ENCODE results near the gene GOLIM4.

Gene GOLIM4

DNA sequence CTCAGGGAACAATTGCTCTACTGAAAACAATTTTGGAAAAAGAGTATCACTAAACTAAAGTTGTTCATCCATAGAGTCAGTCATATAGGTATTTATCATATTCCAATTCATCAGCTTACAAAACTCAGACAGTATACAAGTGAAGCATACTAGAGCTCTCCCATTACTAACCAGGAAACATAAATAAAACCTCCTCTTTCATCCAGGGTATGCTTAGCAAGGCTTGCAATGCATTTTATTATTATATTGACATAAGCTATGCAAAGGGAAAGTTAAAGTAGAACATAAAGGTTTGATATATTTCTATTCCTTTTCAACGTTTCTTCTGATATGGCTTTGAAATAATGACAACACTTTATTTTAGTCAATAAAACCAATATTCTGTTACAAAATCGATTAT is 106.7 kb downstream of the GOLIM4 start:
- no peak for DNase-seq

DNA sequence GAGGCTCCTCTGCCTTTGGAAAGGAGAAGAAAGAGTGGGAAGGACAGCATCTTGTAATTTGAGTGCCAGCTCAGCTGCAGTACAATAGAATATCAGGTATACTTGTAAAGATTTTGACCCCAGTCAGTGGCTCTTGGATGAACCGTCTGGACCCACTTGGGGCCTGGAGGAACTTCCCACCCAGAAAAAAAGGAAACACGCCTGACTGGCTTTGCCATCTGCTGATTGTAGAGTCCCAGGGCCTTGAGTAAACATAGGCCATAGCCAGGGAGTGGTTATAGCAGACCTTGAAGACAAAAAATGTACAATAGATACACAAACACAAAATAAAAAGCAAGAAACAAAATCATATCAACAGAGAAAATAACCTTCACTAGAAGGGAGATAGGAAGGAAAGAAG is 112.1 kb downstream of the GOLIM4 start:
- DNase-seq = no peak

DNA sequence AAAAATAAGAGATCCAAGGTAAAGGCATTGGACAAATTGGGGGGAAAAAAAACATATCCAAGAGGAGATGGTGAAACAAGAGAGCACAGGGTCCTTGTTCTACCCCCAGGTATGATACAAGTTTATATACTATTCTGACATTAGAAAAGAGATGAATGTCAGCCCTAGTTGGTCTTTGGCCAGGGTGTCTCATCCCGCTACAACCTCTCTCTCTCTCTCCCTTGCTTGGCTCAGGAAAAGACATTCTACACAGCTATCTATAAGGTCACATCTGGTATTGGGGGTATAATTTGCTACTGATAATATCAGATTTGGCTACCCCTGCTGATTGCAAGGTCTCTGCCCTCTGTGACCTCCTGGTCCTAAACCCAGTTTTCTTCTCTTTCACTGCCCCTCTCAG is 117.2 kb downstream of the GOLIM4 start:
- no peak for DNase-seq

DNA sequence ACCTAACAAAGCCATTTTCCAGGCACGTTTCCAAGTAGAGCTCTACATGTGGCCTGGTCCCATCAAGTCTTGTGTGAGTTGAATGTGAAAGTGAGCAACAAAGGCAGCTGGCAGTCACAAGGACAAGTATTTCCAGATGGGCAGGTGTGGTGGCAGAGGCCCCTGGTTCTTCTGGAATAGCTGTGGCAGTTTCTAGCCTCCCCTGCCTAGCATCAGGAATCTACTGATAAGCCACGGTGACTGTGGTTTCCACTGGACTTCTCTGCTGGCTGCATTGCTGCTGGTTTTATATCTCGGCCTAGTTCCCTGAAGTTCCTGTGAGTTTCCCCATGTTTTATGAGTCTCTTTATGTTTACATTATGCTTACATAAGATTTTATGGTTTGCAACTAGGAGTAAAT is 117.7 kb downstream of the GOLIM4 start:
- no peak for DNase-seq

DNA sequence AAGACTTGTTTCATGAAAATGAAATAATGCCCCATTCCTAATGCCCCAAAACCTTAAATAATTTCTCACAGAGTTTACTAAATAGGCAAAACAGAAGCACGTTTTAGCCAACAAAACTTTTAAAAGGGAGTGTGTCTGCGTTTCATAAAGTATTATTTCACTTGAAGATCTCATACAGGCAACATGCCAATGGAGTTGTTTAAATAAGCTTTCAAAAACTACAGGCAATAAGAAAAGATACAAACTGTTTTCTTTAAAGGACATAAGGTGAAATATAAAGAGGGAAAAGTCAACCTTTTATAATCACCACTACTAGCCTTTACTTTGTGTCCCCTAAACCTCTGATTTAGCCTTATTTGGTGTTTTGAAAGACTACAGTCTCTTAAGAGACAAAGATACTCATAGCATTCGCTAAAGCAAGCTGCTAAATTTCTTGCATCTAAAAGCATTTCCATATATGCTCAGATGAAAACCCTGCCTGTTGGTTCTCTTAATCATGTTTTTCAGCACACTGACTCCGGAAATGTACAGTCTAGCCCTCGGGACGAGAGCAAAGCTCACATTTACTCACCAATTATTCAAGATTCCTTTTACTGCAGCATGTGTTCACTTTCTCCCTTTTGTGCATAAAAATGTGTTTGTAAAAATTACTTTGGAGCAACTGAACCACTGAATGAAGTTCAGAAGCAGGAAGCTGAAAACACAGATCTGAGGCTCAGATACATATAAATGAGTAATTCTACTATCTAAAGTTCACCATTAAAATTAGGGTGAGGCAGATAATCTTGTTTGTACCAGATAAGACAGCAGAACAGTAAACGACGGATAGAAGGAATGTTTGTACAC is 119.0 kb downstream of the GOLIM4 start:
- no peak for DNase-seq

DNA sequence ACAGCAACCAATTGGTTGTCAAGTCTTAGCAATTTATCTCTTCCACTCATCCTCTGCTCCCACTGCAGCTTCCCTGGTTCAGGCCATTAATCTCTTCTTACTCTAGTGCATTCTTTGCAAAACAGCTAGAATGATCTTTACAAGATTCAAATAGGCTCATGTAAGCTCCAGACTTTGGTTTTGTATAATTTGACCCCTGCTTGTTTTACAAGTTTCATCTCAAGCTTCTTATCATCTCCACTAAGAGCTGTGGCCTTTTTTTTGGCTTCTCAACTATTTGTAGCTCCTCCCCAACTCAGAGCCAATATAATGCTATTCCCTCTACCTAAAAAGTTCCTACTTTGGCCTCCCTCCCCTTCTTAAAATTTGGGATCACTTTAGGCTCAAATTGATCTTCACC is 121.8 kb downstream of the GOLIM4 start:
- no peak for DNase-seq

DNA sequence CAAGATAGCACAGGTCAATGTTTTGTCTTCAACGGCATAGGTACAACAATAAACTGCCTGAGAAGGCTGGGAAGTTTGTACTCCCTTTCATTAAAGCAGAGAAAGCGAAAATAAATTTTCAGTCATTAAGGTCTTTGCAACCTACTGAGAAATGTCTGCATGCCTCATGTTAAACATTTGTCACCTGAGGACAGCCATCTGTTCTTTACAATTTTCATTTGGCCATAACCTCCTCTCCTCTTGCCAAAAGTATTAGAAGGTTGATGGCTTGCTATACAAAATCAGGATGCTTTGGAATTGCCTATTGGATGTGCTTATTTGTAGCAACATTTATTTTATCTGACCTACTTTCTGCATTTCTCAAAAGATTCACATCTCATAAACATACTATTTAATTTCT is 122.7 kb downstream of the GOLIM4 start:
- DNase-seq = no peak

DNA sequence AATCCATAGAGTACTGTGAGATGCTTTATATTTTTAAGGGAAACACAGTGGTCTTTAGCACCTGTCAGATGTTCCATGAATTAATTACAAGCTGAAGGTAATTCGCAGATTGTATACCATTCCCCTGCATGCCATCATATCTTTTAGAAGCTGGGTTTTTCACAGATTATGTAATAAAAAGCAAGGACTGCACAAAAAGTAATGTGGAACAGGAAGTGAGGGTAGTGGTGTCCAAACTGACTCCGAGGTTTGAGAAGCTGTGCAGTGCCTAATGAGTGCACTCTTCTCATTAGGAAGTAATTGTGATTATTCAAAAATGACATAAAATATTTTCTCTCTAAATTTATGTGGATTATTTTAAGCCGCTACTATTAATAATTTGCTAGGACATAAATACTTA is 123.2 kb downstream of the GOLIM4 start:
- DNase-seq = no peak

DNA sequence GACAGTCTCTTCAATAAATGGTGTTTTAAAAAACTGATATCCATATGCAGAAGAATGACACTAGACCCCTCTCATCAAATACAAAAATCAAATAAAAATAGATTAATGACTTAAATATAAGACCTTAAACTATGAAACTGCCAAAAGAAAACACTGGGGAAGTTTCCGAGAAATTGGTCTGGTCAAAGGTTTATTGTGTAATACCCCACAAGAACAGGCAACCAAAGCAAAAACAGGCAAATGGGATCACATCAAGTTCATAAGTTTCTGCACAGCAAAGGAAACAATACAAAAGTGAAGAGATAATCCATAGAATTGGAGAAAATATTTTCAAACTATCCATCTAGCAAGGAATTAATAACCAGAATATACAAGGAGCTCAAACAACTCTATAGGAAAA is 126.2 kb downstream of the GOLIM4 start:
- no peak for DNase-seq

DNA sequence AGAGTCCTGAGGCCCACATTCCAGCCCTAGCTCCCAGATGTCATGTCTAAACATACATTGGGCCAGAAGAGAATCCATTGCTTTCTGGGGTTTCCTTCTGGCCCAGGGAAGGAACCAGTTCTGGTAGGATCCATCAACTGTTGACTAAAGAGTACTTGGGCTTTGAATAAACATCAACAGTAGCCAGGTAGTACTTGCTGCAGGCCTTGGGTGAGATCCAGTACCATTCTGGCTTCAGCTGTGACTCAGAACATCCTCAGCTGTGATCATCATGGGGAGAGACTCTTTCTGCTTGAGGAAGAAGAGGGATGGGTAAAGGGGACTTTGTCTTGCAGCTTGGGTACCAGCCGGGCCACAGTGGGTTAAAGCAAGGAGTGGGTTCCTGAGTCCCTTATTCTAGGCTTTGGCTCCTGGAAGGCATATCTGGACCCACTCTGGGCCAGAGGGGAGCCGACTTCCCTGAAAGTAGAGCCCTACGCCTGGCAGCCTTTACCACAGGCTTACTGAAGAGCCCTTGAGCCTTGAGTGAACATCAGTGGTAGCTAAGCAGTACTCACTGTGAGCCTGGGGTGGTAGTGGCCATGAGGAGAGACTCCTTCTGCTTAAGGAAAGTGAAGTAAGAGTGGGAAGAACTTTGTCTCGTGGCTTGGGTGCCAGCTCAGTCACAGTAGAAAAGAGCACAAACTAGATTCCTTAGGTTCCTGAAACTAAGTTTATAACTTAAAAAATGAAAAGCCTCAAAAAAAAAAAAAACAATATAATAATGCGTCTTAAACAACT is 128.3 kb downstream of the GOLIM4 start:
- DNase-seq = no peak
